ENCODE measurements around the gene TMCC2. TPM values are rescaled to one million over a fixed set of nuclear protein-coding genes. Genes with fewer than 3 reads are reported as not detected.

Gene TMCC2
- polyA plus RNA-seq, 3 donors, result 0.16 to 0.27 TPM; not detected in 1

GRCh38 chr1:205243350-205244191, 15.8 kb downstream of the TMCC2 start:
- WGBS (ENCODE audit: insufficient coverage), result 76% methylated on average over 6 of the region's 8 CpGs
- no peak overlapping the region for H3K9ac ChIP-seq (ENCODE audit: insufficient read depth, low read length, poor library complexity, severe bottlenecking)
- Mint-ChIP-seq H3K27me3 (ENCODE audit: low read depth in 3 of 3) (peaks cover 0 to 3% (median 0%) of the 10 kb centered on the region in 3 donors), H3K4me1 (no peaks in the 10 kb centered on the region), H3K9me3 (no peaks in the 10 kb centered on the region), H3K27ac (no peak overlapping the region), H3K36me3 (no peaks in the 10 kb centered on the region), H3K4me3 (no peak overlapping the region)
- no peaks in the 10 kb centered on the region for H3K4me1 ChIP-seq (ENCODE audit: control insufficient read depth in 1 of 2, insufficient read depth in 2 of 2, low read length in 2 of 2)
- intact Hi-C loops (cut with micrococcal nuclease), result loop anchor here in 1 of 2 donors (10.0 kb wide), 1 partner anchor 49 kb away; no protein-coding TSS in a partner anchor
- no peak for DNase-seq
- no peak overlapping the region for H3K4me2 ChIP-seq (replicated peaks; ENCODE audit: extremely low read depth, low read length, poor library complexity, severe bottlenecking)
- no peaks in the 10 kb centered on the region for H3K36me3 ChIP-seq (replicated peaks in 1 of 2; ENCODE audit: control insufficient read depth in 1 of 2, insufficient read depth in 2 of 2, low read length in 2 of 2)
- no peak for TF ChIP-seq CTCF (IDR thresholded peaks at IDR 0.05)
- H3K79me2 ChIP-seq (ENCODE audit: insufficient read depth, low read length), result no peaks in the 10 kb centered on the region
- no peaks in the 10 kb centered on the region for H4K20me1 ChIP-seq (ENCODE audit: insufficient read depth, low read length)
- no peak overlapping the region for H2AFZ ChIP-seq (ENCODE audit: insufficient read depth, low read depth, low read length, poor library complexity, severe bottlenecking)
- H3K4me3 ChIP-seq (replicated peaks in 1 of 3; ENCODE audit: low read depth in 2 of 3, low read length in 3 of 3), result no peak overlapping the region
- no peaks in the 10 kb centered on the region for H3K27me3 ChIP-seq (ENCODE audit: control insufficient read depth in 2 of 2, insufficient read depth in 2 of 2, low read length in 2 of 2)
- H3K9me3 ChIP-seq (replicated peaks in 1 of 2; ENCODE audit: control insufficient read depth in 1 of 2, insufficient read depth in 1 of 2, low read length in 2 of 2), result no peaks in the 10 kb centered on the region
- no peak overlapping the region for H3K27ac ChIP-seq (ENCODE audit: low read depth in 1 of 2, low read length in 2 of 2)

GRCh38 chr1:205244384-205244783, 16.6 kb downstream of the TMCC2 start:
- H3K36me3 ChIP-seq (replicated peaks in 1 of 2; ENCODE audit: control insufficient read depth in 1 of 2, insufficient read depth in 2 of 2, low read length in 2 of 2), result no peaks in the 10 kb centered on the region
- Mint-ChIP-seq H3K9me3 (no peaks in the 10 kb centered on the region), H3K27ac (no peak overlapping the region), H3K4me3 (no peak overlapping the region), H3K27me3 (ENCODE audit: low read depth in 3 of 3) (peaks cover 0 to 5% (median 0%) of the 10 kb centered on the region in 3 donors), H3K4me1 (no peaks in the 10 kb centered on the region), H3K36me3 (no peaks in the 10 kb centered on the region)
- no peak overlapping the region for H3K4me2 ChIP-seq (replicated peaks; ENCODE audit: extremely low read depth, low read length, poor library complexity, severe bottlenecking)
- H3K27ac ChIP-seq (ENCODE audit: low read depth in 1 of 2, low read length in 2 of 2), result no peak overlapping the region
- H3K9ac ChIP-seq (ENCODE audit: insufficient read depth, low read length, poor library complexity, severe bottlenecking), result no peak overlapping the region
- no peak for TF ChIP-seq CTCF (IDR thresholded peaks at IDR 0.05)
- H3K4me3 ChIP-seq (replicated peaks in 1 of 3; ENCODE audit: low read depth in 2 of 3, low read length in 3 of 3), result no peak overlapping the region
- H4K20me1 ChIP-seq (ENCODE audit: insufficient read depth, low read length), result no peaks in the 10 kb centered on the region
- intact Hi-C loops (cut with micrococcal nuclease), result loop anchor here in 1 of 2 donors (10.0 kb wide), 1 partner anchor 50 kb away; no protein-coding TSS in a partner anchor
- no peaks in the 10 kb centered on the region for H3K27me3 ChIP-seq (ENCODE audit: control insufficient read depth in 2 of 2, insufficient read depth in 2 of 2, low read length in 2 of 2)
- no peaks in the 10 kb centered on the region for H3K4me1 ChIP-seq (ENCODE audit: control insufficient read depth in 1 of 2, insufficient read depth in 2 of 2, low read length in 2 of 2)
- DNase-seq, result no peak
- no peaks in the 10 kb centered on the region for H3K79me2 ChIP-seq (ENCODE audit: insufficient read depth, low read length)
- 93% methylated on average over 4 of the region's 4 CpGs for WGBS (ENCODE audit: insufficient coverage)
- no peak overlapping the region for H2AFZ ChIP-seq (ENCODE audit: insufficient read depth, low read depth, low read length, poor library complexity, severe bottlenecking)
- no peaks in the 10 kb centered on the region for H3K9me3 ChIP-seq (replicated peaks in 1 of 2; ENCODE audit: control insufficient read depth in 1 of 2, insufficient read depth in 1 of 2, low read length in 2 of 2)
